ENCODE results near the gene PPP3CA.

The PPP3CA gene

GRCh38 chr4:101190751-101191150, 156.6 kb downstream of the PPP3CA start:
- no peak overlapping the region for H3K4me3 ChIP-seq (ENCODE audit: low read length)
- no peak overlapping the region for H3K9ac ChIP-seq (ENCODE audit: low read length)
- H4K20me1 ChIP-seq (ENCODE audit: insufficient read depth, low read length) = no peaks in the 10 kb centered on the region
- DNase-seq = no peak
- no peaks in the 10 kb centered on the region for H3K9me2 ChIP-seq (replicated peaks; ENCODE audit: insufficient read depth, low read length)
- no peak overlapping the region for H3K27ac ChIP-seq (ENCODE audit: low read length)
- H3K9me3 ChIP-seq (replicated peaks; ENCODE audit: insufficient read depth, low read length) = no peaks in the 10 kb centered on the region
- H2AFZ ChIP-seq (ENCODE audit: low read length) = no peak overlapping the region
- no peaks in the 10 kb centered on the region for H3F3A ChIP-seq (ENCODE audit: insufficient read depth, low read length)
- 0 out of 2 replicates have a peak, but pooled peaks cover 5% of the 10 kb centered on the region for H3K79me2 ChIP-seq (ENCODE audit: low read length)
- H3K4me1 ChIP-seq (ENCODE audit: low read length) = no peaks in the 10 kb centered on the region
- no peak overlapping the region for H3K4me2 ChIP-seq (ENCODE audit: low read depth, low read length)
- TF ChIP-seq EZH2 (optimal IDR thresholded peaks at IDR 0.05; ENCODE audit: low read depth, low read length) = no peak
- no peak for TF ChIP-seq CTCF (IDR thresholded peaks at IDR 0.05; ENCODE audit: low read length)
- TF ChIP-seq EZH2phosphoT487 (IDR thresholded peaks at IDR 0.05; ENCODE audit: low read length) = no peak
- no peaks in the 10 kb centered on the region for H3K36me3 ChIP-seq (replicated peaks; ENCODE audit: insufficient read depth, low read length)
- no peaks in the 10 kb centered on the region for H3K27me3 ChIP-seq (replicated peaks; ENCODE audit: insufficient read depth, low read length)

- Histone ChIP-seq H3K9me2 (replicated peaks; ENCODE audit: insufficient read depth, low read length) (no peaks in the 10 kb centered on the region), H4K20me1 (ENCODE audit: insufficient read depth, low read length) (no peaks in the 10 kb centered on the region), H3K4me1 (ENCODE audit: low read length) (no peaks in the 10 kb centered on the region), H3K36me3 (replicated peaks; ENCODE audit: insufficient read depth, low read length) (no peaks in the 10 kb centered on the region), H3F3A (ENCODE audit: insufficient read depth, low read length) (no peaks in the 10 kb centered on the region), H3K79me2 (ENCODE audit: low read length) (0 out of 2 replicates have a peak, but pooled peaks cover 5% of the 10 kb centered on the region), H2AFZ (ENCODE audit: low read length) (no peak overlapping the region), H3K27me3 (replicated peaks; ENCODE audit: insufficient read depth, low read length) (no peaks in the 10 kb centered on the region), H3K9ac (ENCODE audit: low read length) (no peak overlapping the region), H3K27ac (ENCODE audit: low read length) (no peak overlapping the region), H3K4me2 (ENCODE audit: low read depth, low read length) (no peak overlapping the region), H3K9me3 (replicated peaks; ENCODE audit: insufficient read depth, low read length) (no peaks in the 10 kb centered on the region), H3K4me3 (ENCODE audit: low read length) (no peak overlapping the region)
- DNase-seq = no peak
- TF ChIP-seq CTCF (IDR thresholded peaks at IDR 0.05; ENCODE audit: low read length) = no peak
- no peak for TF ChIP-seq EZH2 (optimal IDR thresholded peaks at IDR 0.05; ENCODE audit: low read depth, low read length)
- no peak for TF ChIP-seq EZH2phosphoT487 (IDR thresholded peaks at IDR 0.05; ENCODE audit: low read length)
Measured at GRCh38 chr4:101188906-101189305, 158.4 kb downstream of the PPP3CA start.

GRCh38 chr4:101187841-101188240, 159.5 kb downstream of the PPP3CA start:
- Histone ChIP-seq H3K4me2 (ENCODE audit: low read depth, low read length) (no peak overlapping the region), H3K9ac (ENCODE audit: low read length) (no peak overlapping the region), H3K79me2 (ENCODE audit: low read length) (0 out of 2 replicates have a peak, but pooled peaks cover 5% of the 10 kb centered on the region), H2AFZ (ENCODE audit: low read length) (no peak overlapping the region), H3F3A (ENCODE audit: insufficient read depth, low read length) (no peaks in the 10 kb centered on the region), H3K4me1 (ENCODE audit: low read length) (no peaks in the 10 kb centered on the region), H3K27ac (ENCODE audit: low read length) (no peak overlapping the region), H3K9me3 (replicated peaks; ENCODE audit: insufficient read depth, low read length) (no peaks in the 10 kb centered on the region), H3K4me3 (ENCODE audit: low read length) (no peak overlapping the region), H3K9me2 (replicated peaks; ENCODE audit: insufficient read depth, low read length) (no peaks in the 10 kb centered on the region), H4K20me1 (ENCODE audit: insufficient read depth, low read length) (no peaks in the 10 kb centered on the region), H3K36me3 (replicated peaks; ENCODE audit: insufficient read depth, low read length) (no peaks in the 10 kb centered on the region), H3K27me3 (replicated peaks; ENCODE audit: insufficient read depth, low read length) (no peaks in the 10 kb centered on the region)
- no peak for DNase-seq
- no peak; the same call in 1 of the 2 replicates for TF ChIP-seq CTCF (IDR thresholded peaks at IDR 0.05; ENCODE audit: low read length)
- TF ChIP-seq EZH2 (optimal IDR thresholded peaks at IDR 0.05; ENCODE audit: low read depth, low read length) = no peak
- no peak for TF ChIP-seq EZH2phosphoT487 (IDR thresholded peaks at IDR 0.05; ENCODE audit: low read length)

Measured in MM.1S (cell line).